A673 (cell line): ENCODE results near the gene BRAT1.

Experiments used
- EZH2 ChIP-seq: fragments of 200-600 bp; sonication (generic); IDR thresholded peaks from 2 replicates; pipeline ENCODE4 v1.6.1; 2017; ENCODE audit warnings: borderline replicate concordance, low read depth, mild to moderate bottlenecking, mixed read lengths, antibody characterized with exemption, low read length; ENCODE audit not compliant: poor library complexity, severe bottlenecking
- TF ChIP-seq, protein P1 (sequence below): fragments of 300-800, 200-600 bp; sonication (generic); conservative IDR thresholded peaks from 2 replicates; pipeline ENCODE4 v1.5.1; 2017; ENCODE audit warnings: low read depth, mild to moderate bottlenecking, antibody characterized with exemption, low read length, moderate library complexity, mixed read lengths

DNA sequence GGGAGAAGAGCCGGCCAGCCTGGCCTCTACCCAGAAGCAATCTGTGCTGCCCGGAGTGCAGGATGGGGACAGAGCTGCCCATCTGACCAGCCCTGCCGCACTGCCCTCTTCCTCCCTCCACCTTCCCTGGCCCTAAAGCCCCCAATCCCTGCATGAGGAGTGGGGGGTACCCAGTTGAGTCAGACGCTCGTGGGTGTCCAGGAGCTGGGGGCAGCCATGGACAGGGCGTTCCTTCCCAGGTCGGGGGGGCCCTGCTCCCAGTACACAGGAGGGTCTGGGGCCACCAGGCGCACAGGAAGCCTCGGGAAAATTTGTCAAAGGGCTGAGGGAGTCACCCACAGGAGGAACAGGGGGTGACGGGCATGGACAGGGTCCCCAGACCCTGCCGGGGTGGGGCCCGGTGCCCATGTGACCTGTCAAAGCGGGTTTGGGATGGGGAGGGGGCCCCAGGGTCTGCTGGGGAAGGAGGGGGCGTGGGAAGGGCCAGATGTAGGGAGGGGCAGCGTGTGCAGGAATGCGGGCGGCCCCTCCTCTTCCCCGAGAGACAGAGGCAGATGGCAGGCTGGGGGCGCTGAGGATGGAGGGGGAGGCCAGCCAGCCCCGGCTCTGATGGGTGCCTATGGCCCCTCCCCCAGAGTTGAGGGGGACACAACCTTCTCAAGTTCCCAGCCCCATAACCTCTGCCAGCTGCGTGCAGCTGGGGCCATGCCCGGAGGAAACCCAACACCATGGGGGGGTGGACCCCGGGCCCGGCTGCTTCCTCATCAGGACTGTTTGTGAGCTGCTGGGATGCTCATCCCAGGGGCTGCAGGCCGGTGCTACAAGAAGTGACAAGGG lies 57.6 kb downstream of the BRAT1 start:
- TF ChIP-seq, protein P1, sequence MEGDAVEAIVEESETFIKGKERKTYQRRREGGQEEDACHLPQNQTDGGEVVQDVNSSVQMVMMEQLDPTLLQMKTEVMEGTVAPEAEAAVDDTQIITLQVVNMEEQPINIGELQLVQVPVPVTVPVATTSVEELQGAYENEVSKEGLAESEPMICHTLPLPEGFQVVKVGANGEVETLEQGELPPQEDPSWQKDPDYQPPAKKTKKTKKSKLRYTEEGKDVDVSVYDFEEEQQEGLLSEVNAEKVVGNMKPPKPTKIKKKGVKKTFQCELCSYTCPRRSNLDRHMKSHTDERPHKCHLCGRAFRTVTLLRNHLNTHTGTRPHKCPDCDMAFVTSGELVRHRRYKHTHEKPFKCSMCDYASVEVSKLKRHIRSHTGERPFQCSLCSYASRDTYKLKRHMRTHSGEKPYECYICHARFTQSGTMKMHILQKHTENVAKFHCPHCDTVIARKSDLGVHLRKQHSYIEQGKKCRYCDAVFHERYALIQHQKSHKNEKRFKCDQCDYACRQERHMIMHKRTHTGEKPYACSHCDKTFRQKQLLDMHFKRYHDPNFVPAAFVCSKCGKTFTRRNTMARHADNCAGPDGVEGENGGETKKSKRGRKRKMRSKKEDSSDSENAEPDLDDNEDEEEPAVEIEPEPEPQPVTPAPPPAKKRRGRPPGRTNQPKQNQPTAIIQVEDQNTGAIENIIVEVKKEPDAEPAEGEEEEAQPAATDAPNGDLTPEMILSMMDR: no peak
- TF ChIP-seq EZH2: no peak
